HG02759 (cell line): ENCODE results near the gene SLC5A5.
A peak's percentile ranks its signal among the peaks of the same experiment; 100 is the strongest.
"Not testable (repeated sequence)": the region's sequence is repeated elsewhere in the genome, so short reads cannot be mapped to it uniquely, and the experiment has no call there.

Source experiments
- ATAC-seq: cut with Tn5 transposase; IDR thresholded peaks from one replicate; pipeline ENCODE4 v1.9.1; 2021; ENCODE audit warnings: mild to moderate bottlenecking, moderate library complexity; ENCODE audit not compliant: unreplicated experiment

SLC5A5 gene

DNA sequence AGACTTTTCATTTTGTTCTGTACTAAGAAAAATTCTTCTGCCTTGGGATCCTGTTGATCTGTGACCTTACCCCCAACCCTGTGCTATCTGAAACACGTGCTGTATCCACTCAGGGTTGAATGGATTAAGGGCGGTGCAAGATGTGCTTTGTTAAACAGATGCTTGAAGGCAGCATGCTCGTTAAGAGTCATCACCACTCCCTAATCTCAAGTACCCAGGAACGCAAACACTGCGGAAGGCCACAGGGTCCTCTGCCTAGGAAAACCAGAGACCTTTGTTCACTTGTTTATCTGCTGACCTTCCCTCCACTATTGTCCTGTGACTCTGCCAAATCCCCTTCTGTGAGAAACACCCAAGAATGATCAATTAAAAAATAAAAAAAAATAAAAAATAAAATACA is 47.4 kb downstream of the SLC5A5 start:
- ATAC-seq: not testable (repeated sequence)

DNA sequence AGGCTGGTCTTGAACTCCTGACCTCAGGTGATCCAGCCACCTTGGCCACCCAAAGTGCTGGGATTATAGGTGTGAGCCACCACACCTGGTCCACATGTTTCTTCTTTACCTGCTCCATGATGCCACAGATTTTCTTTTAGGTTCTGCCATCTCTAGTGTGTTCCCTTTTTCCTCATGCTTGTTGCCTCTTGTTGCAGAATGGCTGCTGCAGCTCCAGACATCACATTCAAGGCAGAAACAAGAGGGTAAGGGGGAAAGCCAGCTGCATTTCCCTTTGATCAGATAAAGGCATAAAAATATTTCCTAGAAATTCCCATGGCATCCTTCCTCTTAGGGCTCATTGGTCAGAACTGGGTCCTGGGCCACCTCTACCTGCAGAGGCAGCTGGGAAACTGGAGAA is 48.8 kb downstream of the SLC5A5 start:
- no peak for ATAC-seq

DNA sequence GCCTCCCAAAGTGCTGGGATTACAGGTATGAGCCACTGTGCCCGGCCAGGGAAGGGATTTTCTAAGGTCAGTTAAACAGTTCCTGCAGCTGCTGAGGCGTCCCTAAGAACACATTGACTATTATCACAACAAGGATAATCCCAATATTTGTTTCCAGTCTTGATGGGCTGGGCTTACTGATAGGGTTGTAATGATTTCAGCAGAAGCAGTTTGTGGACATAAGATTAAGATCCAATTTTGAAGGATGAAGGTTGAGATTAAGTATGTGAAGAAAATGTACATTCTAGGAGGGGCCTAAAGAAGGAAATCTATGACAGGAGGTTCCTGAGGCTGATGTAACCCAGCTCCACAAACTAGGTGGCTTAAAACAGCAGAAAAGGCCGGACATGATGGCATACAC is 50.4 kb downstream of the SLC5A5 start:
- ATAC-seq: no peak

DNA sequence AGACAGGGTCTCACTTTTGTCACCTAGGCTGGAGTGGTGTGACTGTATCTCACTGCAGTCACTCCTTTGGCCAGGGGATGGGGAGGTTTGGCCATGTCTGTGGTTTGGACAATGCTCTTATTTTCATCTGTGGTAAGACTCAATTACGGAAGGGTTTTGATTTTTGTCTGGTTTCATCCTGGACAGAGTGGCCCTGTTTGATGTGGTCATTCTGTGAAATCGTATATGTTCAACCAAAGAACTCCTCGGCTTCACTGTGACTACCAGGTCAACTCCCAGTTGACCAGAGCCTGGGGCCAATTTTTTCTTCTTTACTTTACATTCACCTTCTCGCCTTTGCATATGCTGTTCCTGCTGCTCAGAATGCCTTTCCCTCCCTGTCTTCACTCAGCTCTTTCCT is 54.3 kb downstream of the SLC5A5 start:
- no peak for ATAC-seq

DNA sequence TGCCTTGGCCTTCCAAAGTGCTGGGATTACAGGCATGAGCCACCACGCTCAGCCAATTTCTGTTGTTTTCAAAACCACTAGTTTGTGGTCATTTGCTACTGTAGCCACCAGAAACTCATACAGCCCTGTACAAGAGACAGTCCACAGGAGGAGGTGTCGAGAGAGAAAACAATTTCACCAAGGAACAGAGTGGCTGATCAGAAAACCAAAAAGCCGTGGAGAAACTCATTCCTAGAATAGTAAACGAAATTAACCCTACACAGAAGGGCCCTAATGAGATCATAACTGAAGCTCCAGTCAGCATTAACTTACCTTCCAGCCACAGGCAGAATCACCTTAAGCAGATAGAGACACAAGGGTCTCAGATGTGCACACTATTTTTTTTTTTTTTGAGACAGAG is 57.3 kb downstream of the SLC5A5 start:
- ATAC-seq: no peak

DNA sequence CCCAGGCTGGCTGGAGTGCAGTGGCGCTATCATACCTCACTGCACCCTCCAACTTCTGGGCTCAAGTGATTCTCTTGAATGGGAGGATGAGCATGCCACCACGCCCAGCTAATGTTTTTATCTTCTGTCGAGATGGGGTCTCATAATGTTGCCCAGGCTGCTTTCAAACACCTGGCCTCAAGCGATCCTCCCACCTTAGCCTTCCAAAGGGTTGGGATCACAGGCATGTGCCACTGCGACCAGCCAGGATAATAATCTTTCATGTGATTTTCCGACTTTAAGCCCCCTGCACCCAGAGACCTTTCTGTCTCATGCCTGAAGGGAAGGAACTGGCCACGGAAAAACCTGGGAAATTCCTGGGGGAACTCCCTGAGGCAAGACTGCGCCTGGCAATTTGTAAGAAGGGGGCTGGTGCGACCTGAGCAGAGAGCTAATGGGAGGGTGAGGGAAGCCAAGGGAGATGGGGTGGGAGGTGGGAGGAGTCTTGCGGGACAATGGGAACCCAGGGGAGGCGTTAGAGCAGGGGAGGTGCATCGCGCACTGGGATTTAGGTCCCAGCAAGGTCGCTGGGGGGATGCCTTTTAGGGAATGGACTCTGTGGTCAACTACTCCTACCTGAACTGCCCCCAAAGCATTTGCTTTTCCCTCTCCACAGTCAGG is 59.9 kb downstream of the SLC5A5 start:
- ATAC-seq: no peak

DNA sequence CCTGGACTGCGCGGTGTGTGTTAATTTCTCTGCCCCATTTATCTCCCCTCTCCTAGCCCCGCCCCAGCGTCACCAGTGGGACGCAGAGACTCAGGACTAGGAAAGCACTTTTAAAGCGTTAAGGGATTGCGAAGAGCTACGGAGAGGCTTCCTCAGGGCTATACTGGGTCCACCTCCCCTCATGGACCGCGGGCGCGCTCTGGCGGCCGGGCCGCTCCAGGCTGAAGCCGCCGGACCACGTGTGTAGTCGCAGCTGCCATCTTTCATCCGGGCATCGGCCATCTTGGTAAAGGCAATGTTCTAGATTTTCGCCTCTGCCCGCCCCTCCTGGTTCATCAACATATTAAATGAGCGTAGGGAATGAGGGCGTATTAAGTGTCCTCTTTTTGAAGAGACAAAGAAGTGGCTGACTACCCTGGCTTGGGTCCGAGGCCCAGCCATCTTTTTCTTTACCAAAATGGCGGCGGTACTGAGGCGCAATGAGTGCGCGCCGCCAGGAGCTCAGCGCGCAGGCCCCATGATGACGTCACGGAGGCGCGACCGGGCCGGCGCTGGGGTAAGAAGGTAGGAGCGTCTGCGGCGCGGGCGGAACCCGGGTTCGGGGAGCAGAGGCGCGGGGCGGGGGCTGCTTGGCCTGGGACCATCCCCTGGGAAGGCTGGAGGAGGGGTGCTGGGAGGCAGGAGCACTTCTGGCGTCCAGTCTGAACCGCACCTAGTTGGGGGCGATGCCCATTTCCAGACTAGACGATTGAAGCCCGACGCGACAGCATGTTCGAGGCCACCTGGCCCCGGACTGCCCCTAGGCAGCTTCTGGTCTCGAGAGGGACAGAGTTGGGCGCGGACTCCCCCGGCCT is 61.0 kb downstream of the SLC5A5 start, which contains the start of gene CCDC124:
CCDC124 (plus strand) TSS at position 531 of the 854 bp plus-strand sequence. CDS start 3,406 bp downstream, outside the sequence.
- peak; percentile 84 for ATAC-seq

DNA sequence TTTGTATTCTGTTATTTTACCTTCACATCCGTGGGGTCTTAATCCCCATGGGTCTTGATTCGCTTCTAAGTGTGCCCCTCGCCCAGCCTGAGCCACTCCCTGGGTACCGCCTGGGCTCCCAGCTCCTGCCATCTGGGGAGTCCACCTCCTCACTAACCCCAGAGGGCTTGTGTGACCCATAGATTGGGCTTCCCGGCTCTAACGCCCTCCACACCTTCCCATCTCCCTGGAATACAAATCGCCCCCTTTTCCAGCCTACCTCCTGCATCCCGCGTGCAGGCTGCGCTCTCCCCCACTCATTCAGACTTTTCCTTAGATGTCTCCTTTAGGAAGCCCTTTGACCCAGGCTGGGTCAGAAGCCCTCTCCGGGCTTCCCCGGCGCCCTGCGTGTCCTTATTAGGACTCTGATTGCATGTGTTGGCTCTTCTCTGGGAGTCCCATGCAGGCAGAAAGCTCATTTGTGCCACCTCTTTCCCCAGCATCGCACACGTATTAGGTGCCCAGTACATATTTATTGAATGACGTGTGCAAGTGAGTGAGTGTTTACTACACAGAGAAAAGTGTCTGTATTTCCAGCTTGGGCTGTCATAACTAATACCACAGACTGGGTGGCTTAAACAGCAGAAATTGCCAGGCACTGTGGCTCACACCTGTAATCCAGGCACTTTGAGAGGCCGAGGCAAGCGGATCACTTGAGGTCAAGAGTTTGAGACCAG is 61.8 kb downstream of the SLC5A5 start:
- ATAC-seq: no peak

DNA sequence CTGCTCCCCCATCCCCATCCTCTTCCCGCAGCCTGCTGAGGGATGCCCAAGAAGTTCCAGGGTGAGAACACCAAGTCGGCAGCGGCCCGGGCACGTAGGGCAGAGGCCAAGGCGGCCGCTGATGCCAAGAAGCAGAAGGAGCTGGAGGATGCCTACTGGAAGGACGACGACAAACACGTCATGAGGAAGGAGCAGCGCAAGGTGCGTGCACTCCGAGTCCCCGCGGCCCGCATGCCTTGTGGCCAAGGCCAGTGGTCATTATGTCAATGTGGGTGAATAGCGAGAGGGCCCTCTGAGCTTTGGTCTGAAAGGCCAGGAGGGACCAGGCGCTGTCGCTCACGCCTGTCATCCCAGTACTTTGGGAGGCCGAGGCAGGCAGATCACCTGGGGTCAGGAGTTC is 64.6 kb downstream of the SLC5A5 start:
- ATAC-seq: no peak

DNA sequence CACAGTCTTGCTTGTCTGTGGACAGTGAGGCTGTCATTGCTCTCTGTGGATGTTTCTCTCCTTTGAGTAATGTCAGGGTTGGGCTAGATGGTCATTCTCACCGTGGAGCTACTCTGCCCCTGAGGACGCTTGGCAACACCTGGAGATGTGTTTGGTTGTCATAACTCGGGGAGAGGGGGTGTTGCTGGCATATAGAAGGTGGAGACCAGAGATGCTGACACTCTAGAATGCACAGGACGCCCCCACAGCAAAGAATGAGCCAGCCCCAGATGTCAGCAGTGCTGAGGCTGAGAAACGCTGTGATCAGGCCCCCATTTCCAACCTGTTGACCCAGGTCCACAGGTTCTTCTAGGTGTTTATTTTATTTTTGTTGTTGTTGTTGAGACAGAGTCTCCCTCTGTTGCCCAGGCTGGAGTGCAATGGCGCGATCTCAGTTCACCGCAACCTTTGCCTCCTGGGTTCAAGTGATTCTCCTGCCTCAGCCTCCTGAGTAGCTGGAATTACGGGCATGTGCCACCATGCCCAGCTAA is 65.7 kb downstream of the SLC5A5 start:
- no peak for ATAC-seq

DNA sequence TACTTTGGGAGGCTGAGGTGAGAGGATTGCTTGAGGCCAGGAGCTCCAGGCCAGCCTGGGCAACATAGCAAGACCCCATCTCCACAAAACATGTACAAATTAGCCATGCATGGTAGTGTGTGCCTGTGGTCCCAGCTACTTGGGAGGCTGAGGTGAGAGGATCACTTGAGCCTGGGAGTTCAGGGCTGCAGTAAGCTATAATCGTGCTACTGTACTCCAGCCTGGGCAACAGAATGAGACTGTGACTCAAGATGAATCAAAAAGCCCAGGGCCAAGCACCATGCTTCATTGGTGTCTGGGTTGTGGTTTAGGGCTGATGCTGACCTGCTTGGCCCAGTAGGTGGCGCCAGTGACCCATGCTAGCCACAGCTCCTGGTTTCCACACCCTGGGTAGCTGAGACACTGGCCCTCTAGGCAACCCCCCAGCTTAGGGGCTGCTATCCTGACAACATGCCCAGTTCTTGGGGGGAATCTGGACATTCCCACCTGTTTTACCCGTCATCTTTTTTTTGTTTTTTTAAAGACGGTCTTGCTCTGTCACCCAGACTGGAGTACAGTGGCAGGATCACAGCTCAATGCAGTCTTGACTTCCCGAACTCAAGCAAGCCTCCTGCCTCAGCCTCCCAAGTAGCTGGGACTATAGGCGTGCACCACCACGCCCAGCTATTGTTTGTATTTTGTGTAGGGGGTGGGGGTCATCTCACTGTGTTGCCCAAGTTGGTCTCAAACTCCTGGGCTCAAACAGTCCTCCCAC is 66.5 kb downstream of the SLC5A5 start:
- peak; percentile 66 for ATAC-seq

DNA sequence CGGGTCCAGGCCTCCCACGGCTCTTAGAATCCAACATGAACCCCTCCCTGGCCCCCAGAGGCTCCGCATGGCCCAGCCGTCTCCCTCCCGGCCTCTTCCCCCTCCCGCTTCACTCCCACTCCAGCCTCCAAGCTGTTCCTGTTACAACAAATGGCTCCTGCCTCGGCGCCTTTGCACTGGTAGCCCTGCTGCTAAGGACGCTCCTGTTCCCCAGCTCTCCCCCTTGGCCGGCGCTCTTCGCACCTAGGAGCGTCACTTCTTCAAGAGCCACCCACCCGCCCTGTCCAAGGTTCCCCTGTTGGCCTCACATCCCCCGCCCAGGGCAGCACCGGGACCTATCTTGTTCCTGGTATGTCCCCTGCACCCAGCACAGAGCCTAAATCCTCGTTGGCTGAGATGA is 70.4 kb downstream of the SLC5A5 start:
- no peak for ATAC-seq

DNA sequence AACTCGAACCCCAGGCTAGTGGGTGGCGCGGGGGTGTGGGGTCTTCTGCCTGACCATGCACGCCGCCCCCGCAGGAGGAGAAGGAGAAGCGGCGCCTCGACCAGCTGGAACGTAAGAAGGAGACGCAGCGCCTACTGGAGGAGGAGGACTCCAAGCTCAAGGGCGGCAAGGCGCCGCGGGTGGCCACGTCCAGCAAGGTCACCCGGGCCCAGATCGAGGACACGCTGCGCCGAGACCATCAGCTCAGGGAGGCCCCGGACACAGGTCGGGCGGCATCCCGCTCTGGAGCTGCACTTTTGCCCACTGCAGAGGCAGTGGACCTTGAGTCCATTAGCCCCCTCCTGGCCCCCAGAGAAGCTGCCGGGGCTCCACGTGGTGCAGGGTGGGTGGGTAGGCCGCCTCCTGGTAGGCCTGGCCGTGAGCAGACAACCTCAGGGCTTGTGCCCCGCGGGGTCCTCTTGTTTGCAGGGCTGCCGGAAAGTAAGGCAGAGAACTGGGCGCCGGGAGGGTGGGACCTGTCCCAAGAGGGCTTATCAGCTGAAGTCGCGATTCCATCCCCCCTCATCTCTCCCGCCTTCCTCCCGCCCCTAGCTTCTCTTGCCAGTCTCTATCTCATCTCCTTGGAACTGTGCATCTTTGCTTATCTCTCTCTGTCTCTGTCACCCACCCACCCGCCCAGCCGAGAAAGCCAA is 71.0 kb downstream of the SLC5A5 start:
- no peak for ATAC-seq

DNA sequence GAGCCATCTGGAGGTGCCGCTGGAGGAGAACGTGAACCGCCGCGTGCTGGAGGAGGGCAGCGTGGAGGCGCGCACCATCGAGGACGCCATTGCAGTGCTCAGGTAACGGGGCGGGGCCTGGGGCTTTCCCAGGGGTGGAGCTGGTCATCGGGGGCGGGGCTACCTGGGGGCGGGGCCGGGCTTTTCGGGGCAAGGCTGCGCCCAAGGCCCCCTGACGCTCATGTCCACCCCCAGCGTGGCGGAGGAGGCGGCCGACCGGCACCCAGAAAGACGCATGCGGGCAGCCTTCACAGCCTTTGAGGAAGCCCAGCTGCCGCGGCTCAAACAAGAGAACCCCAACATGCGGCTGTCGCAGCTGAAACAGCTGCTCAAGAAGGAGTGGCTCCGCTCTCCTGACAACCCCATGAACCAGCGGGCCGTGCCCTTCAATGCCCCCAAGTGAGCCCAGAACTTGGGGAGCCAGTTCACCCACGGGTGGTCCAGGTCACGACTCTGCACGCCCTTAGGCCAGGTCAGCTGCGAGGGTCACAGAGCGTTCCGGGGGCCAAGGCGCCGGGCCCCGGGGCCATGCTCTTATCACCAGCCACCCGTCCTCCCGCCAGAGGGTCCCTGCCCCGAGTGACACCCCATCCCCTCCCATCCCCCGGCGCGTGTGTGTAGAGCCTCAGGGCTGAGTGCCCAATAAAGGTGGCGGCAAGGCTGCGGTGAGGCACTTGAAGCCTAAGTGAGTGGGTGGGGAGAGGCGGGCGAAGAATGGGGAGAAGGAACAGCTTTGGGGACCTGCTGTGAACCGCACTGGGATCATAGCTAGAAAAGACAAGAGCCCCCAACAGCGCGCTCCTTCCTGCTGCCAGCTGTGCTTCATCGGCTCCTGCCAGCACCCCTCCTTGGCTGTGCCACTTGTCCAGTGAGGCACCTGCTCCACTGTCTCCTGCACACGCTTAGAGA is 71.8 kb downstream of the SLC5A5 start:
- no peak for ATAC-seq

DNA sequence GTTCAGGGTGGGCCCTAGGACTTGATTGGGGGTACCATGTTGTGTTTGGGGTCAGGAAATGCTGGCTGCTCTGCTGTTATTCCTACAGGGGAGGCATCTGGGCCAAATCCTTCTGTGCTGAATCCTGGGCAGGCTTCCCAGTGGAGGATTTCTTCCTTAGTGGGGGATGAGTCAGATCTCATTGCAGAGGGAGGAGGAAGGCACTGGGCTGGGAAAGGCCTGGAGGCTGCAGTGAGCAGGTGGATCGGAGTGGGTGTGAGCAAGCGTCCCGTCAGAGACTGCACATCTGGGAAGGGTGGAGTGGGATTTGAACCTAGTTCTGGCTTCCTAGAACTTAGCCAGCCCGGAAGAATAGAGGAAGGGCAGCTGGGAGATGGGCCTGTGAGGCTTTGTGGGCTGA is 72.6 kb downstream of the SLC5A5 start:
- no peak for ATAC-seq
